Muscle of leg (tissue), 11 donors: ENCODE measurements around the gene RASEF. TPM values are rescaled to one million over a fixed set of nuclear protein-coding genes. Genes with fewer than 3 reads are reported as not detected.
"Not testable (repeated sequence)": the region's sequence is repeated elsewhere in the genome, so short reads cannot be mapped to it uniquely, and the experiment has no call there.

Experiments used
- DNase-seq: peaks from one replicate; pipeline ENCODE4 v3.0.0; 2013
- H3K27ac ChIP-seq: one replicate; pipeline ENCODE4 v1.5.1; 2013; ENCODE audit warnings: mild to moderate bottlenecking, low read length, control low read depth
- H3K27me3 ChIP-seq: one replicate; pipeline ENCODE4 v1.6.1; 2013; ENCODE audit warnings: low read length; ENCODE audit not compliant: control insufficient read depth, insufficient read depth
- H3K36me3 ChIP-seq: one replicate; pipeline ENCODE4 v1.6.1; 2013; ENCODE audit warnings: low read length; ENCODE audit not compliant: control insufficient read depth, insufficient read depth
- H3K4me1 ChIP-seq: one replicate; pipeline ENCODE4 v1.6.1; 2013; ENCODE audit warnings: low read length; ENCODE audit not compliant: control insufficient read depth, insufficient read depth
- H3K4me3 ChIP-seq: one replicate; pipeline ENCODE4 v1.5.1; 2013; ENCODE audit warnings: low read length, control low read depth
- H3K9me3 ChIP-seq: replicated peaks from 2 replicates; pipeline ENCODE4 v1.6.1; 2013; ENCODE audit warnings: low read depth, low read length; ENCODE audit not compliant: control insufficient read depth
- whole genome bisulfite sequencing: methylation state at CpG from one replicate; pipeline ENCODE4 v1.1.5; 2013; ENCODE audit warnings: missing lambda C conversion rate; ENCODE audit not compliant: insufficient coverage; 5-methylcytosine and 5-hydroxymethylcytosine counted together
- polyA plus RNA-seq, 8 donors: library from polyadenylated mRNA; unstranded; fragments of 120-200 nt; gene quantifications; one replicate each; pipeline versions ENCODE4 v1.2.1 to v1.2.3, GENCODE V29; 2013; ENCODE audit warnings: inconsistent platforms in 1 of 8, low replicate concordance in 1 of 8; ENCODE audit not compliant: insufficient read length in 8 of 8, insufficient read depth in 1 of 8
- total RNA-seq: library from RNA; stranded (reverse); fragments of 120-200 nt; gene quantifications from one replicate; pipeline ENCODE4 v1.2.4, GENCODE V29; 2013

Gene RASEF
- total and polyA plus RNA-seq, 9 donors: 0.30 to 1.3 (median 0.53) TPM

DNA sequence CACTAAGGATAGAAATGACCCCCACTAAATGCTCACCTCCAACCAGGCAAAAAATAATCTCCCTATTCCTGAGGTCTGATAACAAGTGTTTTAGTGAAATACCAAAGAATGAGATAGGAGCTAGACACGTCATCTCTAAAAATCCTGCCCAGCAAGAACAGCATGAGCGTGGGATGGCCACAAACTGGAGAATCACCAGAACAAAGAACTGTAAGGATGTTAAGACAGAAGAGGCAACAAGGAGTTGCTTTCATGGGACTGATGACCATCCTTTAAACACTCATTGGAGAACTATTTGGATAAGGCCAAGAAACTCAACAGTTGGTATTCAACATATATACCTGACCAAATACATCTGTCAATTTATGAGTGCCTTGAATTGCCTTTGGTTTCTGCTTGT lies 113.7 kb downstream of the RASEF start:
- no peaks in the 10 kb centered on the region for H3K36me3 ChIP-seq
- DNase-seq: no peak
- 94% methylated on average over 2 of the region's 2 CpGs for WGBS
- H3K4me3 ChIP-seq: no peak overlapping the region
- H3K9me3 ChIP-seq: no peaks in the 10 kb centered on the region
- no peaks in the 10 kb centered on the region for H3K4me1 ChIP-seq
- no peaks in the 10 kb centered on the region for H3K27me3 ChIP-seq
- no peak overlapping the region for H3K27ac ChIP-seq

DNA sequence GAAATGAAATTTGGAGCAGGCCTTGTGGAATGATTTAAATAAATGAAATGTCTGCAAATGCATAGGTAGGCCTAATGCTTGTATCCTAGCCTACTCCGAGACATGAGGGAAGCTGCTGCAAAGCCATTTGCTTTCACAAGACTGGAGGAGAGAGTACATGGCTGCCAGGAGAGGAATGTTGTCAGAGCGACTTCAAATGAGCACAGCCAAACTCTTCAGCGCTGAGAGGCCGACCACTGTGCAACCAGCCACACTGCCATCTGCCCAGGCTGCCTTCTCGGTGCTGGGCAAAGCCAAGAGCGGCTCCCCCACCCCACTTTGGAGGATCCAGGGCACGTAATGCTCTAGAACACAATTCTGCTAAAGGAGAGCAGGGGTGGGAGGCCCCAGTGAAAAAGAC lies 122.6 kb downstream of the RASEF start:
- DNase-seq: no peak
- Histone ChIP-seq H3K9me3 (no peaks in the 10 kb centered on the region), H3K27me3 (no peaks in the 10 kb centered on the region), H3K4me1 (no peaks in the 10 kb centered on the region), H3K36me3 (no peaks in the 10 kb centered on the region), H3K27ac (no peak overlapping the region), H3K4me3 (no peak overlapping the region)
- 80% methylated on average over 1 of the region's 7 CpGs for WGBS

GRCh38 chr9:82939451-82939850 lies 123.5 kb downstream of the RASEF start:
- DNase-seq: no peak
- Histone ChIP-seq H3K27ac (no peak overlapping the region), H3K4me1 (no peaks in the 10 kb centered on the region), H3K9me3 (no peaks in the 10 kb centered on the region), H3K27me3 (no peaks in the 10 kb centered on the region), H3K36me3 (no peaks in the 10 kb centered on the region), H3K4me3 (no peak overlapping the region)
- WGBS: no CpG with 5 or more reads among the region's 2 CpGs

- Histone ChIP-seq H3K27me3 (no peaks in the 10 kb centered on the region), H3K27ac (no peak overlapping the region), H3K4me3 (no peak overlapping the region), H3K36me3 (no peaks in the 10 kb centered on the region), H3K4me1 (no peaks in the 10 kb centered on the region), H3K9me3 (no peaks in the 10 kb centered on the region)
- WGBS: no CpG with 5 or more reads among the region's 3 CpGs
- no peak for DNase-seq
Observed at GRCh38 chr9:82938426-82939218, 124.3 kb downstream of the RASEF start.

DNA sequence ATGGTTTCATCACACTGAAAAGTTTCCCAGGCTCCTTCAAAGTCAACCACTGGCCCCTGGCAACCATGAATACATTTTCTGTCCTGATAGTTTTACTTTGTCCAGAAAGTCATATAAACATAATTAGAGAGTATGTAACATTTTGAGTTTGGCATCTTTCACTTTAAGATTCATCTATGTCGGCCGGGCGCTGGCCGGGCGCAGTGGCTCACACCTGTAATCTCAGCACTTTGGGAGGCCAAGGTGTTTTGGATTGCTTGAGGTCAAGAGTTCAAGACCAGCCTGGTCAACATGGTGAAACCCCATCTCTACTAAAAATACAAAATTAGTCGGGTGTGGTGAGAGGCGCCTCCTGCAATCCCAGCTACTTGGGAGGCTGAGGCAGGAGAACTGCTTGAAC lies 126.4 kb downstream of the RASEF start:
- not testable (repeated sequence) for H3K36me3 ChIP-seq, DNase-seq, H3K27ac ChIP-seq, H3K27me3 ChIP-seq, H3K4me1 ChIP-seq, H3K4me3 ChIP-seq, H3K9me3 ChIP-seq
- no CpG with 5 or more reads among the region's 7 CpGs for WGBS

DNA sequence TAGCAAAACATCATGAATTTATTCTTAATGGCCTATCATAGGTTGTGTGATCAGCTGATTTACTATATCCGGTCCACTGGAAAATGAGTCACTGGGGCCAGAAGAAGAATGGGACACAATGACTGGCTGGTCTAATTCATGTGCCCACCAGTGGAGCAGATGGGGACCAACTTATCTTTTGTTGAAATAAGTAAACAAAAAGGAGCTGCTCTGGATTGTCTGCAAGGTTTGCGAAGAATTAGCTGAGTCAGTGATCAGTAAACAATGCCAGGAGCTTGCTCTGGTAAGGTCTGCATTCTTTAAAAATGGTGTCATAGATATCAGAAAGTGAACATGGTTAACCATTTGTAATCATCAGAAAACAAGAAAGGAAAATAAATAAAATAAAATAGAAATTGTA lies 128.0 kb downstream of the RASEF start:
- WGBS: 82% methylated on average over 2 of the region's 2 CpGs
- H3K27me3 ChIP-seq: no peaks in the 10 kb centered on the region

DNA sequence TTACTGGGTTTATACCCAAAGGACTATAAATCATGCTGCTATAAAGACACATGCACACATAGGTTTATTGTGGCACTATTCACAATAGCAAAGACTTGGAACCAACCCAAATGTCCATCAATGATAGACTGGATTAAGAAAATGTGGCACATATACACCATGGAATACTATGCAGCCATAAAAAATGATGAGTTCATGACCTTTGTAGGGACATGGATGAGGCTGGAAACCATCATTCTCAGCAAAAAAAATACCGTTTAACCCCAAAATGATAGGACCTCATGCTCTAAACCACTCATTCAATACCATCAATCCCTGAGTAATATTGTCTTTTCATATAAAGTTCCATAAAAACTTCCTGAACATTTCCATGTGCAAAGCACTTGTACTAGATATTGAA lies 128.9 kb downstream of the RASEF start:
- H3K9me3 ChIP-seq, H3K27ac ChIP-seq, H3K27me3 ChIP-seq, H3K36me3 ChIP-seq, H3K4me3 ChIP-seq, DNase-seq, H3K4me1 ChIP-seq: not testable (repeated sequence)
- WGBS: no CpG with 5 or more reads among the region's 1 CpG

More for the DNA sequence above, 128.0 kb downstream of the RASEF start:
- Histone ChIP-seq H3K9me3 (no peaks in the 10 kb centered on the region), H3K36me3 (no peaks in the 10 kb centered on the region), H3K27ac (no peak overlapping the region), H3K4me1 (no peaks in the 10 kb centered on the region), H3K4me3 (no peak overlapping the region)
- DNase-seq: no peak

DNA sequence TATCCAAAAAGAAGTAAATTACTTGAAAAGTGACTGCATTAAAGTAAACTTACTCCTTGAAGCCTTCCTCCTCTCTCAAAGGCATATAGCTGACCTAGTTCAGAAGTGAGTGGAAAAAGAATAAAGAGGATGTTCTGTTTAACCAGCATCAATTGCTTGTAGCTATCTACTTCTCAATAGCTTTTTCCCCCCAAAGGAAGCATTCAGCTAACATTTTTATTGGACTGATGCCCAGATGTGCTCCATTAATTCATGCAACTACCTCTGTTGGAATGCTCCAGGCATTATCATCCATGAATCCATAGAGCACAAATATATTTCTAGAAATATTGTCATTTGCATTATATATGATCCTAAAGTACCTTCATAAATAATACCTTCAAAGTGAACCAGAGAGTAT lies 132.8 kb downstream of the RASEF start:
- no peak overlapping the region for H3K27ac ChIP-seq

More for the DNA sequence above, 132.8 kb downstream of the RASEF start:
- Histone ChIP-seq H3K36me3 (no peaks in the 10 kb centered on the region), H3K4me3 (no peak overlapping the region), H3K27me3 (no peaks in the 10 kb centered on the region), H3K4me1 (no peaks in the 10 kb centered on the region), H3K9me3 (no peaks in the 10 kb centered on the region)
- DNase-seq: peak; percentile 57
